HG03432 (cell line): Measurements from ENCODE around the gene SLC43A3.

Experiments used
- ATAC-seq: cut with Tn5 transposase; IDR thresholded peaks from one replicate; pipeline ENCODE4 v1.9.1; 2021; ENCODE audit warnings: mild to moderate bottlenecking, moderate library complexity; ENCODE audit not compliant: unreplicated experiment

SLC43A3 gene

DNA sequence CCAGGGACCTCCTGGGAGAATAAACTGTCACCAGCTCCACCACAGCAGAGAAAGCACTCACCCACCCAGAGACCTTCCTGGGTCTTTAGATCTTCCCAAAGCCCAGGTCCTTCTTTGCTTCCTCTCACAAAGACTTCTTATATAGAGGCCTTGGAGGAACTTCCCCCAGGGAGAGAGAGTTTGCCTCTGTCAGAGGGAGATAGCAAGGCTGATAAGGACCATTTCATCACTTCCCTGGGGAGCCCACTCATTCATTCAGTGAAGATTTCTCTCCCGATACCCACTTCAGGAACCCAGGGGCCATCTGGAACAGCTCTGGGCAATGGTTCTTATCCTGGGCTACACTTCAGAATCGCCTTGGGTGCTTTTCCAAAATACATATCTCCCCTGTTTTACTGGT, 36.4 kb downstream of the SLC43A3 start, which contains the start of gene PRG2:
Gene PRG2 (minus strand): TSS at position 116 of the 400 bp plus-strand sequence. CDS start 706 bp downstream, outside the sequence.
- no peak for ATAC-seq

DNA sequence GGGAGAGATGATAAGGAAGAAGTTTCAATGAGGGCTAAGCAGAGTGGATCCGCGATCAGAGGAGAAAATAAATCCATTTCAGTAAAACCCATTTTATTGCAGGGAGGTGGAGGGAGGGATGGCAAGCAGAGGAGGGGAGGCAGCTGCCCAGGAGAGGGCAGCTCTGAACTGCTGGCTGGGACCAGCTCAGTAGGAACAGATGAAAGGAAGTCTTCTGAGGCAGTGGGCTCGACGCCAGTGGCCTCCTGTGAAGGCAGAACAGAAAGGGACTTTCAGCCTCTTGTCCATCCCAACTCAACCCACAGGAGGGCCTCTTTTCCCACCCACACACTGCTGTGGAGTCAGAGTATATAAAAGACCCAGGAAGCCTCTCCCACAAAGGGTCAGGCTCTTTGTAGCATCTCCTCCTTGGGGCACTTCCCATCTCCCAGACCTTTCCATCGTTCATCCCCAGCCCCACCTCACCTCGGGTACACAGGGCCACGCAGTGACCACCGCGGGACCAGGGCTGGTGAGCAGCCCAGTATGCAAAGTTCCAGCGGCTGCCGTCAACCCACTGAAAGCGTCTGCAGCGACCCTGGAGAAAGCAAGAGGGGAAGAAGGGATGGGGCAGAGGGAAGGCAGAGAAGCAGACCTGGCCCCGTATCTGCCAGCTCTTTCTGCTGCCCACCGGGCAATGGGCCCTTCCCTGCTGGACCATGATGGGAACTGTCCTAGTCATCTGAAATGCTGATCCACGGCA, 39.5 kb downstream of the SLC43A3 start:
- no peak for ATAC-seq

DNA sequence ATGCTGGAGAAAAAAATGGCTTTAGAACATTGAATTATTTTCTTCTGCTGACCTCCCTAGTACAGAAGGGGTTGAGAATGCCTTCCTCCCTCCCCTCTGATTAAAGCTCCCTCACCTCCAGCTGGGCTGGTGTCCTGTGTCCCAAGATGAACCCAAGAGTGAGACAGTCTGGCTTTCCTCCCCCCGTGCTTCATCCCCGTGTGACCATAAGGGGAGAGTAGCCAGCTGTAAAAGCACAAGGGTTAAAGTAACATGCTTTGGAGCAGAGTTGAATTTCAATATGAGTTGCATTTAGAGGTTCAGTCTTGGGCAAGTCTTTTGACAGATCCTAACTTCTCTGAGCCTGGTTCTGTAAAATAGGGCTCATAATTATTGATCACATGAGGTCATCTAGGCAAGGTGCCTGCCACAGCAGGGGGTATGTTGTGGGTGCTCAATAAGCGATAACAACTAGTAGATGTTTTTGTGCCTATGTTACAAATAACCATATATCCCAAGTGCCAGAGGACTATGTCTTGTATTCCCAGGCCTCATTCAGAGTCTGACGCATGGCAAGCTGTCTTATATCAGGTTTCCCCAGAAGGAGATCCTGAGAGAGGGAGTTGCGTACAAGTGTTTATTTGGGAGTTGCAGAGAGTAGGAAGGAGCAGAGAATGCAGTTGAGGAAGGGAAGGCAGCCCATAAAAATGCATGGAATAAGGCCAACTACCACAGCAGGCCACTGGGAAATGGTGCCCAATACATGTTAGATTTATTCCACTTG, 40.6 kb downstream of the SLC43A3 start:
- no peak for ATAC-seq

DNA sequence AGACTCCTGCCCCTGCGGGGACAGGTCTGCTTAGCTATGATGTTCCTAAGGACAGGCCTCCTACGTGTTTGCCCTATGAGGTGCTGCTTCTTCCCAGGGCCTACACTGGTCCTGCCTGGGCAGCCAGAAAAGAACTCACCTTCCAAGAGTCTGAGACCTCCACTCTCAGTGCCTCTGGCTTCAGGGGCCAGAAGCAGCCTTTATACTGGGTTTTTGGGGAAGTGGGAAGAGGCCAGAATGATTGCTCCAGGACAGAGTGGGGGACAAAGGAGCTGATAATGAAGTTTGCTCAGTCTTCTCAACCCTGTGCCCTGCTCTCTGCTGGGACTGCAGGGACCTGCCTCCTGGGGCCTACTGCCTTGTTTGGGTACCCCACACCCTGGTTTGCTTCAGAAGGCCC, 45.9 kb downstream of the SLC43A3 start, which contains the start of gene PRG3:
Gene PRG3 (minus strand): TSS at position 176 of the 400 bp plus-strand sequence. CDS start 442 bp downstream, outside the sequence.
- no peak for ATAC-seq

DNA sequence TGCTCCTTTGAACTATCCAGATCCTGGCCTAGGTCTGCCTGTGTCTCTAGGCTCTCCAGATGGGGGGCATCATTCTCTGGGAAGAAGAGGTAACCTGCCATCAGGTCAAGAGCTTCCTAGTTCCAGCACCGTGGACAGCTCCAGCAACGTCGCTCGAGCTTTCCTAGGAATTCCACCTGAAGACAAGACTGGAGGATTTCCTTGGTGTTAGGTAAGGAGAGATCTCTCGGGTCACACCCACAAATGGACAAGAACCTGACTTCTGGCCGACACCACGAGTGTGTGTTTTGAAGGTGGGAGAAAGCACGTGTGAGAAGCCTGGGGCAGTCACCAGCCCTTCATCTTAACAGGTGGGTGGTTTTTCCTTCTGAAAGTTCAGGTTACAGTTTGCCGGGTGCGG, 47.2 kb downstream of the SLC43A3 start:
- ATAC-seq = no peak

DNA sequence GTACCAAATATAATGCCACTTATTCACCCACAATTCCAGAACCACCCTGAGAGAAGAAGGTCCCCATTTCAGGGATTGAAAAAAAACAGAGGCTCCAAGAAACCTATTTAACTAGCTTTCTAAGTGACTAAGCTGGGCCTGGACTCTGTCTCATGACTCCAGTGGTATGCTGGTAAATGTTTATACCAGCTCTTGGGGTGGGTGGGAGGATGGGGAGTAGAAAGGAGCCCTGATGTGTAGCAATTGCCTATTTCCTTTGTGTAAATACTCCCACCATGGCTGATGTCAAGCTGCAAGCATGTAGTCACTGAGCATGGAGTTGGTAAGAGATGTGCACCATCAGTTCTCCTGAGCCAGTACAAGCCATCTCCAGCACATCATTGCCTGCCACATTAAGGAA, 48.7 kb downstream of the SLC43A3 start:
- ATAC-seq = no peak

DNA sequence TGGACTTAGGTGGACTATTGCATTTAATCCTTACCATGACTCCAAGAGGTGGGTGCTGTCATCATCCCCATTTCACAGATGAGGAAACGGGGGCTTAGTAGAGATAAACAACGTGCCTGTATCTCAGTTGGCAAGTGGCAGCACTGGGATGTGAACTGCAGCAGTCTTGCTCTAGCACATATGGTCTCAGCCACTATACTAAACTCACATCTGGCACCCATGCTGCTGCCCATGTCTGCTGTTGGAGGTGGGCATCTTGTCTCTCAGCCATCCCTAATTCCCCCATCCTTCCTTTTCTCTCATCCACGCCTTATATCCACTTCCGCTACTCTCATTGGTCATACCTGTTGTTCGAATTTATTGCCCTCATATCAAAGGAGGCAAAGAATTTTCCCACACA, 49.8 kb downstream of the SLC43A3 start:
- ATAC-seq = no peak

DNA sequence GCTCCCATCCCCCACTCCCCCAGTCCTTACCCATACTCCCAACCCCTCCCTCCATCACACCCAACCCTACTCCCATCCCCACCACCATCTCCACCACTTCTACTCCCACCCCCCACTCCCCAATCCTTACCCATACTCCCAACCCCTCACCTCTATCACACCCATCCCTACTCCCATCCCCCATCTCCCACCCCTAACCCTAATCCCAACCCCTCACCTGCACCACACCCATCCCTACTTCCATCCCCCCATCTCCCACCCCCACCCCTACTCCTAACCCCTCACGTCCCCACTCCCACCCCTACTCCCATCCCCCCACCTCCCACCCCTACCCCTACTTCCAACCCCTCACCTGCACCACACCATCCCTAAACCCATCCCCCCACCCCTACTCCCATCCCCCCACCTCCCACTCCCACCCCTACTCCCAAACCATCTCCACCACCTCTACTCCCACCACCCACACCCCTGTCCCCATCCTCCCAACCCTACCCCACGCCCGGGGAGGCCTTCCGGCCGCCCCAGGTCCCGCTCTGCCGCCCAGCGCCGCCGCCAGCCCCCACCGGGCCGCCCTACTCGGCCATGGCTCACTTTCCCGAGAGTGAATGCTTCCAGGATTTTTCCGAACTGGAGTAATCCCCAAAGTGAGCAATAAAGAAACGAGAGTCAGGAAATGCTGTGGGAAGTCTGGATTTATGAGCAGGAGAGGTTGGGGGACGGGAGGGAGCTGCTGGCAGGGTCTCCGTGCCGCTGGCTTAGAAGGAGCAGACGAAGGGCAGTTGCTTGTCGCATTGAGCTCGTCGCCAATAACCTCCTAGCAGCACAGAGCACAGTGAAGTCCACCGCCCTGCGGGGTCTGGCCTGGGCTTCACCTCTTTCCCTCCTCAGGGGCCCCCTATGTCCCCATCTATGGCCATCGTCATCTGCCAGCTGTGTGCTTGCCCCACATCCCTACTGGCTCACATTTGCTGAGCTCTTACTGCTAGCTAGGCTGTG, 50.5 kb downstream of the SLC43A3 start:
- ATAC-seq = no peak

DNA sequence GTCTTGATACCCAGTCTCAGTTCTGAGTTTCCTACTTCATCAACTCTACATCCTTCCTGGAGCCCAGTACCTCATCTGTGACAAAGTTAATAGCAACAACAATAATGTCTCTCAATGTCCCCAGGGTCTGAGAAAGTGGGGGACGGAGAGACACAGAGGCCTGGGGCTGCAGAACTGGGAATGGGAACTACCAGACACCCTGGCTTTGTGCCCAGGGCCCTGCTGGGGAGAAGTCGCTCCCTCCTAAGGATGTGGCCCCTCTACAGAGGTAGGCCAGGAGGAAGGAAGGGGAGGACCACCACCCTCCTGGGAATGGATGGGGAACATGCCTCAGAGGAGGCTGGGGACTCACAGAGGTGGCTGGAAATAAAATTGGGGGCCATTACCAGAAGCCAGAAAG, 51.4 kb downstream of the SLC43A3 start:
- ATAC-seq = no peak

DNA sequence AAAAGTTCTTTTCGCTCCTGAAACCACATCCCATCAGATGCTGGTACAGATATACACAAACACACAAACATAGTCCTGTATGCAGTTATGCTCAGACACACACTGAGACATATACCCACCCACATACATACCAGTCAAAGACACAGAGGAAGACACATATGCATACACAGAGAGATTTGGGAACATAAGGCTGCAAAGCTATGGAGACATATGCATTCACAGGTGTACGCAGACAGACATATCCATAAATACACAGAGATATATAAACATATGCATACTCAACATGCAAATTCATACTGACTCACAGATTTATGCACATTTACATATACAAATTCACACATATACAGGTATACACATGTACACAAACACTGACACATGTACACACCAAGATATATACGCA, 52.0 kb downstream of the SLC43A3 start:
- no peak for ATAC-seq

DNA sequence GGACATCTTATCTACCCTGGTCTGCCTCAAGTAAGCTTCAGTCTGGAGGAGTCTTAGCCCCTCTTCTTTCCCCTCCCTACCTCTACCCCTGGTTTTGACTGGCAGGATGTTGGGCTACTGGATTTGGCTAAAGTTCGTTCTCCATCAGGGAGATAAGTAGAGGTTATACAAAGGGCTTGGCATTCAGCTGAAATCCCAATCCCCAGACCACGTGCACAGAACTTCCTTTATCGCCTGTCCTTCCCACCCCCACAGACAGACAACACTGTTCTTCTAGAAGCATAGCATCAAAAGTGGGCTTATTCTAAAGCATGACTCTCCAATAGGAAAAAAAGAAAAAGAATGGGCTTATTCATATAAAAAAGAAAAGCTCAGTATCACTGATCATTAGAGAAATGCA, 53.8 kb downstream of the SLC43A3 start:
- ATAC-seq = no peak

DNA sequence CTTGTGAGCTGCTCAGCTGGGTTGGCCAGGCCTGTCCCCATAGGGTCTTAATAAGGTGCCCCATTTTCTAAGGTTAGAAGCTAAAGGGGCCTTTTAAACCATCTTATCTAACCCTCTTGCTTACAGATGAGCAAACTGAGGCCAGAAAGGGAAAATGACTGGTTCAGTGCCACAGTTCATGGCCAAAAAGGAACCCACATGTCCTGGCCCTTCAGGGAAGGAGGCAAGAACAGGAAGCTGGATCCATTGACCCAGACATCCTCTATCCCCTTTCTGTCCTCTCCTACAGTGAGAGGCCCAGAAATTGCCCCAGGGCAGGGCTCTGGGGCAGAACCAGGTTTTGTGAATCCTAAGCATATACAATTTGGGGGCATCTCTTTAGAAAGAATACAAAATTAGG, 56.0 kb downstream of the SLC43A3 start:
- no peak for ATAC-seq

DNA sequence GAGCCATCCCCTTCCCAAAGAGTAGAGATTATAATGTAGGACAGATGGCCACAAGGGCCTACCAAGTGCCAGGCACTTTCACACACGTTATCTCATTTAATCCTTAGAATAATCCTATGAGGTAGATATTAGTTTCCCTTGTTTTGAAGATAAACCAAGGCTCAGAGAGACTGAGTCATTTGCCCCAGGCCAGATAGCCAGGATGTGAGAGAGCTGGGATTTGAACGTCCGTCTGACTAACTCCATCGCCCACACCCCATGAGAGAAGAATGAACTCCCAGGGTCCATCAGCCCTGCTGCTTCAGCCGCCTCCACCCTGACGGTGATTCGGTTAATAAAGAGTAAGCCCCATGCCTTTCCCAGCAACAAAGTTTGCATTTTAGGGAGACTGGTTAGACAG, 56.7 kb downstream of the SLC43A3 start:
- no peak for ATAC-seq

DNA sequence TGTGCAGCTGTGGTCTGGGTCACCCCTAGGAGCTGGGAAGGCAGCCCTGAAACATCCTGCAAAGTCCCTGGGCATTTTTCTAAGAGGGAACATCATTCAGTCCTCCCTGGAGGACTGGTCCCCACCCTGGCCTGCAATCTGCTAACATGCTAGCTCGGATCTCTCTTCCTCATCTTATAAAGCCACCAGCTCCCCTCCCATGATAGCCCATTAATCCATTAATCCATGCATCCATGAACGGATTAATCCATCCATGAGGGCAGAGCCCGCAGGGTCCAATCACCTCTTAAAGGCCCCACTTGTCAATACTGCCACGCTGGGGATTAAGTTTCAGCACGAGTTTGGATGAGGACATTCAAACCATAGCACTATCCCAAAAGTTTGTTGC, 58.1 kb downstream of the SLC43A3 start:
- ATAC-seq = no peak

DNA sequence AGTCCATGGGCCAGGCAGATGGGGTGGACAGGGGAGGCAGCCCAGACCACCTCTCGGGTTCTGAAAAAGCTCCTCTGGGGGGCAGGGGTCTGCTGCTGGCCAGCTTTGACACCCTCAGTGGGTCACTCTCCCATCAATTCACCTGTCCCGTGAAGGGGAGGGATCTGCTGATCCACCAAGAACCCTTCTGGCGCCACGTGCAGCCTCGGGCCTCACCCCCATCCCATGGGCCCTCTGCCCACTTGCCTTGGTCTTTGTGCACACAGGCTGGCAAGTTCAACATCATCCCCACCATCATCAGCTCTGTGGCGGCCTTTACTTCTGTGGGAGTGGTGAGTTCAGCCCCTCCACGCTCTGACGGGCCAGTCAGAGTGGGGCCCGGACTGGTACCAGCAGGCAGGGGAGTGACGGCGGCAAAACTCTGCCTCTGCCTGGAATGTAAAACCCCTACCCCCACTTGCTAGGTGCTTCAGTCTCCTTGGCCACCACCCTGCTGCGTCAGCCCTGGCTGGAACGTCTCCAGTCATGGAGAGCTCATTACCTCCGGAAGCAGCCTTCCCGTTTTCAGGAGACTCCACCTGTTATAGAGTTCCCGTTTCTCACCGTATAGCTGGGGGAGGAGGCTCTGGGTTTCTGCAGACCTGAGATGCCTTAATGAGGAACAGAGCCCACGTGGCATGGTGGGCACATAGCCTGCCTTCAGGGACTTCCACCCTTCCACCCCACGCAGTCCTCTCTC, 58.6 kb downstream of the SLC43A3 start:
- ATAC-seq = no peak

DNA sequence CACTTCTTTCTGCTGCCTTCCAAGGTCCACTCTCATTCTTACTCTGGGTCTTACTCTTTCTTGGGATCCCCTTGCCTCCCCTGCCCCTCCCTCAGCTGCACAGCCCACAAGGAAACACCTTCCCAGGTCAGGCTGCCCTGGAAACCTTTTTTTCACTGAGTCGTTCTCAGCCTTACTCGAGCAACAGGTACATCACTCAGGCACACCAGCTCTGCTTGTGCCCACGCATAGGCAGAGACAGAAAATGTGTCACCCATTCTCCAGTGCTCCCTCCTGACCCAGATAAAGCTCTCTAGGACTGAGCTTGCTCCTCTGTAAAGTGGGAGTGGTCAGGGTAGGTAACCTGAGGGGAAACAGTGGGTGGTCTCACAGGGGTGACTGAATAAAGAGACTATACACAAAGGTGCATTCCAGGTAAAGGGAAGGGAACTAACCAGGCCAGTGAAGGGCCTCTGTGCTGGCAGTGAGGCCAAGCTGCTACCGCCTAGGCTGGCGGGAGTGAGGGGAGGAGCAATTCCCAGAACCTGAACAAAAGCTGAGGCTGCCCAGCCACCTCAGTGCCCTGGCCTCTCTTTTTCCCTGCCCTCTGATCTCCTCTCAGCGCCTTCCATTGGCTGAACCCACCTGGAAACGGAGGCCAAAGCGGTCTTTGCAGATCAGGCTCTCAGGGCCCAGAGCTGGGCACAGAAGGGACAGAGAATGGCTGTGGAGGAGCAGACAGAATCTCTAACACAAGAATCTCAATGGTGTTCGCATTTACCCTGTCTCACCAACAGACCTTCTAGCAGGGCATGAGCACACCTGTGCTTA, 61.9 kb downstream of the SLC43A3 start:
- no peak for ATAC-seq

DNA sequence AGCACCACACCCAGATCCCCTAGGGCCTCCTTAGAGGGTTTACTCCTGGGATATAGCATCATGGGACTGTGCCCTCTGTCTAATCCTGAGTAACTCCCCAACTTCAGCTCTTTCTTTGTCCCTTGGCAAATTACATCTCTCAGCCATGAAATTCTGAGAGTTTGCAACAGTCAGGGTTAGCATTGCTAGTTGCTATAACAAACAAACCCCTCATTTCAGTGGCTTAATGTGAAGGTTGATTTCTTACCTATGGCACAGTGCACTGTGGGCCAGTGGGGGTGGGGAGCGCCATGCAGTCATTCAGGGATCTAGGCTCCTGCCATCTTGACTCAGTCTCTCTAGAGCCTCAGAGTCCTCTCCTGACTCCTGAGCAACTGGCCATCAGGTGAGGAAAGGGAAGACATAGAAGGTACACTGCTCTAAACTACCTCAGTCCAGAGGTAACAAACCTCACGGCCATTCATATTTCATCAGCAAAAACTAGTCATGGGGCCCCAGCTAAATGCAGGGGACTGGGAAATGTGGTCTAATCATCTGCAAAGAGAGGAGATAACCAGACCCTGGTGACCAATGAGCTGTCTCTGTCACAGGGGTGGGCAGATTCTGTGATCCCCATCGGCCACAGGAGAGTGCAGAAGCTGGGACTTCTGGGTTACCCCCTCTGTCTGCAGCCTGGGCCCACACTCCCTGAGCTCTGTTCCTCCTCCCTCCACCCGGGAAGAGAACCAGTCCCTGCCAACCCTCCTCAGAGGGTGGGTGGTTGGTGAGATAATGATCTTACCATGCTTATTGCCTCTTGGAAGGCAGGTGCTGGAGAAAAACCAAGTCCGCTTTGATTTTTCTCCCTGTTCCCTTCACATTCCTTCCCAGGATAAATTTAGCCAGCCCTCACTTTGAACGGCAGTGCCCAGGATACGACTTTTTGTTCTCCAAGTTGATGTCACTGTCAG, 63.5 kb downstream of the SLC43A3 start:
- no peak for ATAC-seq

DNA sequence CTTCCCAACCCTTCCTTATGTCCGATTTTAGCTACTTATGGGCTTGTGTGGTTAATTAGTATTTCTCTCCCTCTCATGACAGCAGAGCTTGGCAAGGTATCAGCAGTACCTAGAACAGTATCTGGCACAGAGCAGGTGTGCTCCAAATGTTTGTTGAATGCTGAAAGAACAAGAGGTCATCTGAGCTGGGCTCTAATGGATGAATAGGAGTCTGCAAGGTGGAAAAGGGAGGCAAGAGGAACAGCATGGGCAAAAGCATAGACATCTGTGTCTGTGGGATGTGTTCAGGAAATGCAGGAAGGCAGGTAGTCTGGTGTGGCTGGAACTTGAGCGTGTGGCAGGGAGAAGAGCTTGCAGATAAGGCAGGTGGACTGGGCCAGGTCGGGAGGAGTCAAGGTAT, 65.0 kb downstream of the SLC43A3 start:
- no peak for ATAC-seq
